Trophoblast cell (in vitro differentiated cells and primary cell): Measurements from ENCODE around the gene MCIDAS.
A peak's percentile ranks its signal among the peaks of the same experiment; 100 is the strongest.

ENCODE experiments used
- DNase-seq, 2 donors: peaks; one replicate each; pipeline ENCODE4 v3.0.0-alpha.2; 2016
- H2AFZ ChIP-seq: 2 replicates; pipeline ENCODE4 v1.6.1; 2013; ENCODE audit warnings: low read length, moderate library complexity, mild to moderate bottlenecking; ENCODE audit not compliant: insufficient read depth, poor library complexity
- H2AK5ac ChIP-seq: 2 replicates; pipeline ENCODE4 v1.6.1; 2013; ENCODE audit warnings: mild to moderate bottlenecking, low read length
- H2BK120ac ChIP-seq: 2 replicates; pipeline ENCODE4 v1.6.1; 2013; ENCODE audit warnings: low read length, mild to moderate bottlenecking, moderate library complexity; ENCODE audit not compliant: insufficient read depth, poor library complexity
- H2BK12ac ChIP-seq: 2 replicates; pipeline ENCODE4 v1.6.1; 2013; ENCODE audit warnings: mild to moderate bottlenecking, low read length, moderate library complexity
- H2BK5ac ChIP-seq: 2 replicates; pipeline ENCODE4 v1.6.1; 2013; ENCODE audit warnings: low read length, low read depth, moderate library complexity, mild to moderate bottlenecking; ENCODE audit not compliant: poor library complexity
- H3K14ac ChIP-seq: 2 replicates; pipeline ENCODE4 v1.6.1; 2013; ENCODE audit warnings: mild to moderate bottlenecking, low read length
- H3K18ac ChIP-seq: 2 replicates; pipeline ENCODE4 v1.6.1; 2013; ENCODE audit warnings: mild to moderate bottlenecking, low read length
- H3K23ac ChIP-seq: 2 replicates; pipeline ENCODE4 v1.6.1; 2013; ENCODE audit warnings: low read length
- H3K27ac ChIP-seq: 2 replicates; pipeline ENCODE4 v1.5.1; 2013; ENCODE audit warnings: low read depth, mild to moderate bottlenecking, inconsistent platforms, low read length, moderate library complexity
- H3K27me3 ChIP-seq: 2 replicates; pipeline ENCODE4 v1.6.1; 2013; ENCODE audit warnings: inconsistent platforms, mild to moderate bottlenecking, low read length, moderate library complexity; ENCODE audit not compliant: insufficient read depth
- H3K36me3 ChIP-seq, 2 experiments: 1 replicate in 1 of 2; 2 replicates in 1 of 2; pipeline ENCODE4 v1.6.1; 2013; ENCODE audit warnings: low read length in 2 of 2, mild to moderate bottlenecking in 2 of 2, moderate library complexity in 1 of 2; ENCODE audit not compliant: insufficient read depth in 2 of 2, control insufficient read depth in 1 of 2
- H3K4ac ChIP-seq: 2 replicates; pipeline ENCODE4 v1.6.1; 2013; ENCODE audit warnings: low read depth, mild to moderate bottlenecking, low read length, moderate library complexity
- H3K4me1 ChIP-seq, 2 experiments: 1 replicate in 1 of 2; 2 replicates in 1 of 2; pipeline ENCODE4 v1.6.1; 2013; ENCODE audit warnings: low read length in 2 of 2, mild to moderate bottlenecking in 2 of 2, moderate library complexity in 1 of 2; ENCODE audit not compliant: insufficient read depth in 2 of 2, control insufficient read depth in 1 of 2
- H3K4me2 ChIP-seq: 2 replicates; pipeline ENCODE4 v1.6.1; 2013; ENCODE audit warnings: inconsistent platforms, mild to moderate bottlenecking, low read length, moderate library complexity
- H3K4me3 ChIP-seq: 2 replicates; pipeline ENCODE4 v1.5.1; 2013; ENCODE audit warnings: mild to moderate bottlenecking, low read depth, low read length, inconsistent platforms
- H3K79me1 ChIP-seq: one replicate; pipeline ENCODE4 v1.6.1; 2013; ENCODE audit warnings: low read length
- H3K79me2 ChIP-seq: 2 replicates; pipeline ENCODE4 v1.6.1; 2013; ENCODE audit warnings: low read length, mild to moderate bottlenecking; ENCODE audit not compliant: control insufficient read depth, insufficient read depth, poor library complexity
- H3K9ac ChIP-seq: 2 replicates; pipeline ENCODE4 v1.6.1; 2013; ENCODE audit warnings: mild to moderate bottlenecking, low read length
- H3K9me3 ChIP-seq: 2 replicates; pipeline ENCODE4 v1.6.1; 2013; ENCODE audit warnings: low read depth, mild to moderate bottlenecking, control low read depth, inconsistent platforms, low read length; ENCODE audit not compliant: insufficient read depth
- H4K12ac ChIP-seq: 2 replicates; pipeline ENCODE4 v1.6.1; 2013; ENCODE audit warnings: low read depth, mild to moderate bottlenecking, low read length, moderate library complexity
- H4K8ac ChIP-seq: 2 replicates; pipeline ENCODE4 v1.6.1; 2013; ENCODE audit warnings: low read depth, mild to moderate bottlenecking, low read length, moderate library complexity
- H4K91ac ChIP-seq: one replicate; pipeline ENCODE4 v1.6.1; 2013; ENCODE audit warnings: low read depth, mild to moderate bottlenecking, low read length, moderate library complexity
- WGBS: extraction: QIAGEN DNeasy Blood & Tissue Kit; methylation state at CpG from one replicate; pipeline ENCODE4 v1.1.7; 2013; ENCODE audit warnings: missing lambda C conversion rate; ENCODE audit not compliant: insufficient read length, insufficient coverage; ENCODE audit errors: extremely low coverage; 5-methylcytosine and 5-hydroxymethylcytosine counted together

Gene MCIDAS

DNA sequence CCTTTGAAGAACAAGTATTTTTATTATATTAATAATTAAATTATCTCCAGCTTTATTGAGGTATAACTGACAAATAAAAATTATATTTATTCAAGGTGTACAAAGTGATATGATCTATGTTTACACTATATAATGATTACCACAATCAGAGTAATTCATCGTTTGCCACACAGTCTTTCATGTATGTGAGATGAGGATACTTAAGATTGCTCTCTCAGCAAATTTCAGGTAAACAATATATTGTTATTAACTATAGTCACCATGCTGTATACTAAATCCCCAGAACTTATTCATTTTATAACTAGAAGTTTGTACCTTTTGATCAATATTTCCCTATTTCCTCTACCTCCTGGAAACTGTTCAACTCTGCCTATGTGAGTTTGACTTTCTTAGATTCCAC lies 22.9 kb upstream of the MCIDAS start:
- no peak overlapping the region for H2BK12ac ChIP-seq
- no peak overlapping the region for H4K12ac ChIP-seq
- no peak overlapping the region for H2AK5ac ChIP-seq
- no peak overlapping the region for H3K23ac ChIP-seq
- H3K36me3 ChIP-seq, result no peaks in the 10 kb centered on the region
- no peak overlapping the region for H3K9ac ChIP-seq
- no peaks in the 10 kb centered on the region for H3K79me1 ChIP-seq
- H3K9me3 ChIP-seq, result peaks cover 1% of the 10 kb centered on the region
- H3K4me2 ChIP-seq, result no peak overlapping the region
- no peaks in the 10 kb centered on the region for H3K4me1 ChIP-seq
- H3K4ac ChIP-seq, result no peak overlapping the region
- H3K27me3 ChIP-seq, result no peaks in the 10 kb centered on the region
- H3K27ac ChIP-seq, result no peak overlapping the region
- H2BK5ac ChIP-seq, result no peak overlapping the region
- H2BK120ac ChIP-seq, result no peak overlapping the region
- H3K4me3 ChIP-seq, result no peak overlapping the region
- H3K18ac ChIP-seq, result no peak overlapping the region
- H4K91ac ChIP-seq, result no peak overlapping the region
- WGBS, result no CpG with 5 or more reads among the region's 1 CpG
- H2AFZ ChIP-seq, result no peak overlapping the region
- H4K8ac ChIP-seq, result no peak overlapping the region
- no peak for DNase-seq
- H3K14ac ChIP-seq, result no peak overlapping the region
- no peaks in the 10 kb centered on the region for H3K79me2 ChIP-seq

DNA sequence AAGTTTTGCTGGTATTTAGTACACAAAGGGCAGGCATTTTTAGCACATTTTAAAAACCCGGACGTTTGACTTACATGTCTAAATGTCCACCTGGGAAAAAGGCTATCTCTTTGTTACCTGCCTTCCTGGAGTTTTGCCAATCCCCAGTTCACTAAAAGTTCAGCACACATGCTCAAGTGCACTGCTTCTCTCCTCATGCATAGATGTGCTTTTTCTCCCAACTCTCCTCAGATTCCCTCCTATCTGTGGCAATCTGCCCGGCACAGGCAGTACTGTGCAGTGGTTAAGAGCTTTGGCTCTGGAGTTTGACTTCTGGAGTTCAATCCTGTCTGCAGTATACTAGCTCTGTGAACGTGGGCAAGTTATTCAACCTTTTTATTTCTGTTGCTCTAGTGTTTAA lies 14.6 kb upstream of the MCIDAS start:
- Histone ChIP-seq H3K23ac (no peak overlapping the region), H4K8ac (no peak overlapping the region), H3K9ac (peak overlapping the region; percentile 22), H3K4ac (no peak overlapping the region), H3K14ac (no peak overlapping the region), H2AFZ (no peak overlapping the region), H2BK12ac (no peak overlapping the region), H2AK5ac (no peak overlapping the region), H4K12ac (no peak overlapping the region), H3K4me3 (no peak overlapping the region), H3K79me2 (no peaks in the 10 kb centered on the region), H4K91ac (no peak overlapping the region), H3K4me1 (no peaks in the 10 kb centered on the region), H3K9me3 (peaks cover 3% of the 10 kb centered on the region), H3K4me2 (no peak overlapping the region), H2BK120ac (no peak overlapping the region), H3K18ac (no peak overlapping the region), H3K27me3 (no peaks in the 10 kb centered on the region), H3K27ac (no peak overlapping the region), H3K79me1 (no peaks in the 10 kb centered on the region), H2BK5ac (no peak overlapping the region), H3K36me3 (no peaks in the 10 kb centered on the region)
- no CpG with 5 or more reads among the region's 4 CpGs for WGBS
- no peak for DNase-seq

- no peak overlapping the region for H2BK120ac ChIP-seq
- H3K4me1 ChIP-seq, result peaks cover 7 to 13% of the 10 kb centered on the region in 2 experiments
- H2AK5ac ChIP-seq, result no peak overlapping the region
- no peak overlapping the region for H4K8ac ChIP-seq
- no peak overlapping the region for H4K12ac ChIP-seq
- no peaks in the 10 kb centered on the region for H3K79me2 ChIP-seq
- peaks cover 2% of the 10 kb centered on the region for H3K9me3 ChIP-seq
- no peak overlapping the region for H2BK12ac ChIP-seq
- H3K4me2 ChIP-seq, result no peak overlapping the region
- no peak overlapping the region for H3K14ac ChIP-seq
- no peak overlapping the region for H3K23ac ChIP-seq
- H2AFZ ChIP-seq, result no peak overlapping the region
- H3K36me3 ChIP-seq, result no peaks in the 10 kb centered on the region
- peaks cover 26% of the 10 kb centered on the region for H3K27me3 ChIP-seq
- H3K4me3 ChIP-seq, result no peak overlapping the region
- no peak overlapping the region for H3K4ac ChIP-seq
- H2BK5ac ChIP-seq, result no peak overlapping the region
- no peak for DNase-seq
- H3K27ac ChIP-seq, result no peak overlapping the region
- H4K91ac ChIP-seq, result no peak overlapping the region
- no peak overlapping the region for H3K18ac ChIP-seq
- H3K79me1 ChIP-seq, result no peaks in the 10 kb centered on the region
- no peak overlapping the region for H3K9ac ChIP-seq
- WGBS, result no CpG with 5 or more reads among the region's 10 CpGs
These were observed 9.7 kb upstream of the MCIDAS start for GRCh38 chr5:55236800-55237199.

GRCh38 chr5:55234121-55234700 lies 7.1 kb upstream of the MCIDAS start:
- Histone ChIP-seq H3K27ac (no peak overlapping the region), H4K91ac (no peak overlapping the region), H2BK5ac (no peak overlapping the region), H3K4me2 (peak overlapping the region; percentile 94), H3K18ac (no peak overlapping the region), H2AK5ac (no peak overlapping the region), H2BK120ac (no peak overlapping the region), H3K4me1 (peaks cover 11 to 18% of the 10 kb centered on the region in 2 experiments), H4K8ac (no peak overlapping the region), H3K4me3 (peak overlapping the region; percentile 67), H3K36me3 (no peaks in the 10 kb centered on the region), H2AFZ (no peak overlapping the region), H3K14ac (no peak overlapping the region), H3K79me2 (no peaks in the 10 kb centered on the region), H3K9ac (no peak overlapping the region), H3K79me1 (no peaks in the 10 kb centered on the region), H3K4ac (no peak overlapping the region), H2BK12ac (no peak overlapping the region), H3K27me3 (peaks cover 44% of the 10 kb centered on the region), H4K12ac (no peak overlapping the region), H3K23ac (no peak overlapping the region), H3K9me3 (peaks cover 2% of the 10 kb centered on the region)
- no CpG with 5 or more reads among the region's 31 CpGs for WGBS
- DNase-seq, result peak in 1 of 2 donors; percentile 26
